SK-N-SH (cell line): Measurements from ENCODE around the gene LYL1. TPM values are rescaled to one million over a fixed set of nuclear protein-coding genes. Genes with fewer than 3 reads are reported as not detected.

ENCODE experiments used
- CTCF ChIA-PET: fragments of 300-600, 350-600 bp; formaldehyde crosslinking; extraction: SDS; loops from one replicate; lab custom pipeline; 2021; lab: Yijun Ruan, JAX
- POLR2A ChIA-PET: fragments of 350-600 bp; sonication (Branson Sonifier 250); formaldehyde crosslinking; extraction: SDS; loops from one replicate; lab custom pipeline; 2020; ENCODE audit warnings: antibody characterized with exemption, inconsistent platforms; lab: Yijun Ruan, JAX
- DNase-seq: peaks from one replicate; pipeline ENCODE4 v3.0.0; 2012
- H2AFZ ChIP-seq: fragments of 200-600 bp; sonication (generic); 2 replicates; pipeline ENCODE4 v1.8.1; 2016; ENCODE audit warnings: antibody characterized with exemption, mild to moderate bottlenecking, low read depth
- H3F3A ChIP-seq: fragments of 200-600 bp; sonication (generic); replicated peaks from 2 replicates; pipeline ENCODE3; 2016; ENCODE audit warnings: antibody characterized with exemption, mild to moderate bottlenecking; ENCODE audit not compliant: insufficient read depth
- H3K27ac ChIP-seq, 2 experiments: fragments of 200-500 bp in 1 of 2; fragments of 200-600 bp in 1 of 2; sonication (Bioruptor generic) in 1 of 2; sonication (generic), shearing (Covaris generic) in 1 of 2; 2 replicates each; pipeline versions ENCODE4 v1.5.1 to v1.6.1; 2014 to 2016; ENCODE audit warnings: low read depth in 2 of 2, inconsistent platforms in 1 of 2, low read length in 1 of 2, mild to moderate bottlenecking in 1 of 2, mixed read lengths in 1 of 2
- H3K27me3 ChIP-seq: fragments of 200-600 bp; sonication (generic), shearing (Covaris generic); 2 replicates; pipeline ENCODE4 v1.6.1; 2016; ENCODE audit warnings: mixed run types; ENCODE audit not compliant: insufficient read depth
- H3K36me3 ChIP-seq, 2 experiments: fragments of 200-500 bp in 1 of 2; fragments of 200-600 bp in 1 of 2; sonication (Bioruptor generic) in 1 of 2; sonication (generic) in 1 of 2; replicated peaks in 1 of 2; 2 replicates each; pipeline versions ENCODE3 to v1.5.1; 2014 to 2016; ENCODE audit warnings: low read length in 1 of 2, mild to moderate bottlenecking in 1 of 2; ENCODE audit not compliant: insufficient read depth in 2 of 2, control insufficient read depth in 1 of 2
- H3K4me1 ChIP-seq, 2 experiments: fragments of 200-500 bp in 1 of 2; fragments of 200-600 bp in 1 of 2; sonication (Bioruptor generic) in 1 of 2; sonication (generic), shearing (Covaris generic) in 1 of 2; 2 replicates each; pipeline versions ENCODE4 v1.5.1 to v1.6.1; 2014 to 2016; ENCODE audit warnings: low read depth in 1 of 2, low read length in 1 of 2, mixed run types in 1 of 2; ENCODE audit not compliant: insufficient read depth in 2 of 2, control insufficient read depth in 1 of 2
- H3K4me2 ChIP-seq: fragments of 200-600 bp; sonication (generic), shearing (Covaris generic); 2 replicates; pipeline ENCODE4 v1.6.1; 2017; ENCODE audit warnings: mixed run types
- H3K4me3 ChIP-seq, 2 experiments: fragments of 200-500 bp in 1 of 2; fragments of 200-600 bp in 1 of 2; sonication (Bioruptor generic) in 1 of 2; sonication (generic), shearing (Covaris generic) in 1 of 2; 2 replicates each; pipeline versions ENCODE4 v1.5.1 to v1.8.1; 2014 to 2016; ENCODE audit warnings: low read depth in 2 of 2, inconsistent platforms in 1 of 2, low read length in 1 of 2, mild to moderate bottlenecking in 1 of 2, mixed read lengths in 1 of 2, moderate library complexity in 1 of 2
- H3K79me2 ChIP-seq: fragments of 200-600 bp; sonication (generic); 2 replicates; pipeline ENCODE4 v1.8.1; 2017; ENCODE audit warnings: mild to moderate bottlenecking; ENCODE audit not compliant: insufficient read depth
- H3K9ac ChIP-seq: fragments of 200-600 bp; sonication (generic); 2 replicates; pipeline ENCODE4 v1.6.1; 2017; ENCODE audit warnings: mixed run types
- H3K9me2 ChIP-seq: fragments of 200-600 bp; sonication (generic); 2 replicates; pipeline ENCODE4 v1.6.1; 2017; ENCODE audit warnings: mixed run types
- H3K9me3 ChIP-seq: fragments of 200-600 bp; sonication (generic); 2 replicates; pipeline ENCODE4 v1.6.1; 2017; ENCODE audit warnings: mixed run types, mild to moderate bottlenecking, moderate library complexity
- H4K20me1 ChIP-seq: fragments of 200-600 bp; sonication (generic); 2 replicates; pipeline ENCODE4 v1.6.1; 2017; ENCODE audit warnings: mild to moderate bottlenecking, mixed run types; ENCODE audit not compliant: insufficient read depth
- CHD2 ChIP-seq: fragments of 150-350 bp; IDR thresholded peaks from 2 replicates; pipeline ENCODE4 v1.6.1; 2018; ENCODE audit warnings: low read length; ENCODE audit not compliant: partially characterized antibody
- EP300 ChIP-seq, 2 experiments: IDR thresholded peaks; 2 replicates each; pipeline versions ENCODE4 v1.4.0 to v1.6.1; 2012; ENCODE audit warnings: borderline replicate concordance in 1 of 2, low read depth in 1 of 2, low read length in 1 of 2
- GABPA ChIP-seq: IDR thresholded peaks from 2 replicates; pipeline ENCODE4 v1.4.0; 2012; ENCODE audit warnings: low read depth, mild to moderate bottlenecking
- GATA2 ChIP-seq: sonication (generic); formaldehyde crosslinking; IDR thresholded peaks from 2 replicates; pipeline ENCODE4 v1.5.0; 2020; ENCODE audit warnings: mild to moderate bottlenecking, missing genetic modification reagents
- JUND ChIP-seq: IDR thresholded peaks from 2 replicates; pipeline ENCODE4 v1.4.0; 2012
- MXI1 ChIP-seq: IDR thresholded peaks from 2 replicates; pipeline ENCODE4 v1.6.1; 2012; ENCODE audit warnings: mild to moderate bottlenecking, low read depth, low read length, improper control_type of control experiment
- NFIC ChIP-seq: IDR thresholded peaks from 2 replicates; pipeline ENCODE4 v1.4.0; 2012; ENCODE audit warnings: borderline replicate concordance
- NRF1 ChIP-seq: IDR thresholded peaks from 2 replicates; pipeline ENCODE4 v1.6.1; 2012; ENCODE audit warnings: low read depth, mild to moderate bottlenecking, low read length
- RAD21 ChIP-seq: IDR thresholded peaks from 2 replicates; pipeline ENCODE4 v1.6.1; 2012; ENCODE audit warnings: mild to moderate bottlenecking, low read length
- SMC3 ChIP-seq: IDR thresholded peaks from 2 replicates; pipeline ENCODE4 v1.6.1; 2012; ENCODE audit warnings: low read depth, low read length, improper control_type of control experiment
- TEAD4 ChIP-seq: IDR thresholded peaks from 2 replicates; pipeline ENCODE4 v1.4.0; 2012; ENCODE audit warnings: mild to moderate bottlenecking, borderline replicate concordance; ENCODE audit not compliant: insufficient read depth
- USF2 ChIP-seq: fragments of 150-350 bp; IDR thresholded peaks from 2 replicates; pipeline ENCODE4 v1.6.1; 2017; ENCODE audit warnings: antibody characterized with exemption, low read length, low read depth, borderline replicate concordance
- YY1 ChIP-seq: IDR thresholded peaks from 2 replicates; pipeline ENCODE4 v1.4.0; 2012; ENCODE audit warnings: low read depth, mild to moderate bottlenecking
- WGBS: methylation state at CpG from one replicate; pipeline ENCODE4 v1.1.6; 2017; ENCODE audit warnings: low lambda C conversion rate; 5-methylcytosine and 5-hydroxymethylcytosine counted together
- polyA plus RNA-seq, 3 experiments: library from polyadenylated mRNA; depleted of rRNA; stranded (reverse); fragments of >200 nt; gene quantifications; 2 replicates each; pipeline ENCODE4 v1.2.3, GENCODE V29; 2012
- TF ChIP-seq, protein P1 (sequence below): IDR thresholded peaks from 2 replicates; pipeline ENCODE4 v1.4.0; 2012; ENCODE audit warnings: low read depth, borderline replicate concordance
- TF ChIP-seq, protein P2 (sequence below): IDR thresholded peaks from 2 replicates; pipeline ENCODE4; 2012
- TF ChIP-seq, protein P3 (sequence below): fragments of 200-600 bp; sonication (generic); IDR thresholded peaks from 2 replicates; pipeline ENCODE4 v1.6.1; 2017; ENCODE audit warnings: antibody characterized with exemption, mild to moderate bottlenecking, moderate library complexity

The LYL1 gene
- polyA plus RNA-seq, 1 of the 3 experiments (the other 2 are of a cell fraction): 2.2 TPM

GRCh38 chr19:13095934-13096927 is 6.4 kb downstream of the LYL1 start:
- H3K4me1 ChIP-seq: peaks cover 8 to 55% of the 10 kb centered on the region in 2 experiments

More at GRCh38 chr19:13095934-13096927, 6.4 kb downstream of the LYL1 start:
- H3K9ac ChIP-seq: no peak overlapping the region
- no peaks in the 10 kb centered on the region; the same call in 1 of the 2 replicates for H3K79me2 ChIP-seq
- peak; percentile 13; the same call in 1 of the 2 replicates for TF ChIP-seq RAD21
- no peak for TF ChIP-seq JUND
- TF ChIP-seq NRF1: no peak
- TF ChIP-seq, protein P1, sequence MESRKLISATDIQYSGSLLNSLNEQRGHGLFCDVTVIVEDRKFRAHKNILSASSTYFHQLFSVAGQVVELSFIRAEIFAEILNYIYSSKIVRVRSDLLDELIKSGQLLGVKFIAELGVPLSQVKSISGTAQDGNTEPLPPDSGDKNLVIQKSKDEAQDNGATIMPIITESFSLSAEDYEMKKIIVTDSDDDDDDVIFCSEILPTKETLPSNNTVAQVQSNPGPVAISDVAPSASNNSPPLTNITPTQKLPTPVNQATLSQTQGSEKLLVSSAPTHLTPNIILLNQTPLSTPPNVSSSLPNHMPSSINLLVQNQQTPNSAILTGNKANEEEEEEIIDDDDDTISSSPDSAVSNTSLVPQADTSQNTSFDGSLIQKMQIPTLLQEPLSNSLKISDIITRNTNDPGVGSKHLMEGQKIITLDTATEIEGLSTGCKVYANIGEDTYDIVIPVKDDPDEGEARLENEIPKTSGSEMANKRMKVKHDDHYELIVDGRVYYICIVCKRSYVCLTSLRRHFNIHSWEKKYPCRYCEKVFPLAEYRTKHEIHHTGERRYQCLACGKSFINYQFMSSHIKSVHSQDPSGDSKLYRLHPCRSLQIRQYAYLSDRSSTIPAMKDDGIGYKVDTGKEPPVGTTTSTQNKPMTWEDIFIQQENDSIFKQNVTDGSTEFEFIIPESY: no peak
- TF ChIP-seq USF2: no peak
- TF ChIP-seq, protein P2, sequence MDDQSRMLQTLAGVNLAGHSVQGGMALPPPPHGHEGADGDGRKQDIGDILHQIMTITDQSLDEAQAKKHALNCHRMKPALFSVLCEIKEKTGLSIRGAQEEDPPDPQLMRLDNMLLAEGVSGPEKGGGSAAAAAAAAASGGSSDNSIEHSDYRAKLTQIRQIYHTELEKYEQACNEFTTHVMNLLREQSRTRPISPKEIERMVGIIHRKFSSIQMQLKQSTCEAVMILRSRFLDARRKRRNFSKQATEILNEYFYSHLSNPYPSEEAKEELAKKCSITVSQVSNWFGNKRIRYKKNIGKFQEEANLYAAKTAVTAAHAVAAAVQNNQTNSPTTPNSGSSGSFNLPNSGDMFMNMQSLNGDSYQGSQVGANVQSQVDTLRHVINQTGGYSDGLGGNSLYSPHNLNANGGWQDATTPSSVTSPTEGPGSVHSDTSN: no peak
- no peak for TF ChIP-seq YY1
- TF ChIP-seq GATA2 (CRISPR knock-in tag): no peak
- no peak for TF ChIP-seq GABPA
- TF ChIP-seq SMC3: no peak
- TF ChIP-seq MXI1: no peak
- TF ChIP-seq, protein P3, sequence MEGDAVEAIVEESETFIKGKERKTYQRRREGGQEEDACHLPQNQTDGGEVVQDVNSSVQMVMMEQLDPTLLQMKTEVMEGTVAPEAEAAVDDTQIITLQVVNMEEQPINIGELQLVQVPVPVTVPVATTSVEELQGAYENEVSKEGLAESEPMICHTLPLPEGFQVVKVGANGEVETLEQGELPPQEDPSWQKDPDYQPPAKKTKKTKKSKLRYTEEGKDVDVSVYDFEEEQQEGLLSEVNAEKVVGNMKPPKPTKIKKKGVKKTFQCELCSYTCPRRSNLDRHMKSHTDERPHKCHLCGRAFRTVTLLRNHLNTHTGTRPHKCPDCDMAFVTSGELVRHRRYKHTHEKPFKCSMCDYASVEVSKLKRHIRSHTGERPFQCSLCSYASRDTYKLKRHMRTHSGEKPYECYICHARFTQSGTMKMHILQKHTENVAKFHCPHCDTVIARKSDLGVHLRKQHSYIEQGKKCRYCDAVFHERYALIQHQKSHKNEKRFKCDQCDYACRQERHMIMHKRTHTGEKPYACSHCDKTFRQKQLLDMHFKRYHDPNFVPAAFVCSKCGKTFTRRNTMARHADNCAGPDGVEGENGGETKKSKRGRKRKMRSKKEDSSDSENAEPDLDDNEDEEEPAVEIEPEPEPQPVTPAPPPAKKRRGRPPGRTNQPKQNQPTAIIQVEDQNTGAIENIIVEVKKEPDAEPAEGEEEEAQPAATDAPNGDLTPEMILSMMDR: peak; percentile 7; the same call in 1 of the 2 replicates
- no peak for TF ChIP-seq TEAD4
- TF ChIP-seq CHD2: no peak
- TF ChIP-seq NFIC: no peak
- TF ChIP-seq EP300 (IDR thresholded peaks at IDR 0.05; ENCODE audit: borderline replicate concordance in 1 of 2, low read depth in 1 of 2, low read length in 1 of 2): no peak
- 87% methylated on average over 43 of the region's 44 CpGs for WGBS
- no peaks in the 10 kb centered on the region for H3F3A ChIP-seq
- H3K36me3 ChIP-seq: peaks cover 0 to 16% of the 10 kb centered on the region in 2 experiments
- no peak overlapping the region for H2AFZ ChIP-seq
- peak; percentile 86 for DNase-seq
- peak overlapping the region in 1 of 2 experiments; percentile 83; a peak in 2 of 4 replicates for H3K27ac ChIP-seq
- ChIA-PET CTCF (interaction anchor here (0.9 to 9.2 kb wide), 8 partner anchors 8 to 167 kb away, joined by 3 to 603 read pairs (median 40); partner anchors contain the start of genes DAND5, IER2, LYL1 and STX10), POLR2A (interaction anchor here (0.6 to 1.3 kb wide), 4 partner anchors 35 to 127 kb away, joined by 3 to 5 read pairs (median 4); partner anchors contain the start of gene DAND5)
- H4K20me1 ChIP-seq: no peaks in the 10 kb centered on the region
- no peak overlapping the region for H3K4me3 ChIP-seq
- H3K4me2 ChIP-seq: no peak overlapping the region
- no peaks in the 10 kb centered on the region for H3K27me3 ChIP-seq
- H3K9me2 ChIP-seq: no peaks in the 10 kb centered on the region
- H3K9me3 ChIP-seq: no peaks in the 10 kb centered on the region
